Measurements from ENCODE around the gene ACTA1. TPM values are rescaled to one million over a fixed set of nuclear protein-coding genes. Genes with fewer than 3 reads are reported as not detected.

ACTA1 gene
- total and polyA plus RNA-seq, 9 of the 15 experiments (the other 6 are each of a cell fraction or from before 2014, with no cell fraction given) = 0.07 to 0.36 TPM; not detected in 7

- DNase-seq (ENCODE audit: extremely low read depth in 1 of 4, low spot score in 3 of 4) (peak in 1 of 4 experiments; percentile 20), FAIRE-seq (peak; percentile 46), ATAC-seq (peak; percentile 72)
- H3K27ac ChIP-seq (ENCODE audit: extremely low read depth, low read depth, low read length) = no peak overlapping the region
- H4K20me1 ChIP-seq (replicated peaks; ENCODE audit: control insufficient read depth, insufficient read depth, low read length) = no peaks in the 10 kb centered on the region
- no peak overlapping the region for H2AFZ ChIP-seq (ENCODE audit: low read depth, low read length)
- H3K4me1 ChIP-seq (replicated peaks in 1 of 2; ENCODE audit: control insufficient read depth in 2 of 2, insufficient read depth in 2 of 2, low read length in 2 of 2) = peaks cover 0 to under 1% of the 10 kb centered on the region in 2 experiments; a peak in 1 of 5 replicates
- no TSS peak for BruUV-seq (replicated peaks)
- WGBS (ENCODE audit: insufficient coverage, low coverage, missing lambda C conversion rate) = 82% methylated on average over 5 of the region's 5 CpGs
- H3K27me3 ChIP-seq (ENCODE audit: control insufficient read depth in 2 of 2, insufficient read depth in 2 of 2, low read length in 2 of 2) = no peaks in the 10 kb centered on the region
- H3K9me3 ChIP-seq (replicated peaks; ENCODE audit: control insufficient read depth, insufficient read depth, low read depth, low read length) = no peaks in the 10 kb centered on the region
- no peak overlapping the region for H3K9ac ChIP-seq (ENCODE audit: insufficient read depth in 1 of 2, low read depth in 2 of 2, low read length in 2 of 2)
- no peaks in the 10 kb centered on the region for H3K9me1 ChIP-seq (ENCODE audit: control insufficient read depth, insufficient read depth, low read length)
- ChIA-PET CTCF (ENCODE audit: low intra/inter-chr PET ratio) (interaction anchor here (0.5 to 2.3 kb wide), 3 partner anchors 13 to 195 kb away, joined by 3 to 20 read pairs (median 4); no protein-coding TSS in a partner anchor), POLR2A (interaction anchor here (0.7 to 1.7 kb wide), 4 partner anchors 9 to 717 kb away, joined by 3 to 5 read pairs (median 4); no protein-coding TSS in a partner anchor)
- in situ Hi-C loops (cut with MboI) = no loop called here
- H3K36me3 ChIP-seq (ENCODE audit: control insufficient read depth, insufficient read depth, low read length) = peaks cover 77% of the 10 kb centered on the region
- H3K4me3 ChIP-seq = no peak overlapping the region
- H3K79me2 ChIP-seq (ENCODE audit: control insufficient read depth, insufficient read depth, low read length) = no peaks in the 10 kb centered on the region
- H3K4me2 ChIP-seq (ENCODE audit: insufficient read depth, low read length) = no peak overlapping the region
- intact Hi-C loops (cut with micrococcal nuclease) = loop anchor here (1.0 kb wide), 1 partner anchor 195 kb away; no protein-coding TSS in a partner anchor
- TF ChIP-seq ZNF592 (IDR thresholded peaks at IDR 0.05) (no peak), ZNF316 (IDR thresholded peaks at IDR 0.05) (0 out of 2 replicates have a peak, but pooled peaks have one; percentile 15), PHF21A (IDR thresholded peaks at IDR 0.05; ENCODE audit: borderline replicate concordance, low read depth) (no peak), TARDBP (IDR thresholded peaks at IDR 0.05) (no peak), ZNF740 (CRISPR knock-in tag; IDR thresholded peaks at IDR 0.05) (no peak), ZNF740 (tag; IDR thresholded peaks at IDR 0.05) (no peak), JUND (IDR thresholded peaks at IDR 0.05; ENCODE audit: borderline replicate concordance, low read depth, low read length) (no peak), JUND (tag; IDR thresholded peaks at IDR 0.05; ENCODE audit: borderline replicate concordance, low read depth, low read length) (no peak), HCFC1 (IDR thresholded peaks at IDR 0.05; ENCODE audit: low read depth, low read length) (no peak), SMC3 (conservative IDR thresholded peaks at IDR 0.05; ENCODE audit: insufficient read depth, low read depth, low read length) (0 out of 2 replicates have a peak, but pooled peaks have one; percentile 29), RNF219 (CRISPR knock-in tag; IDR thresholded peaks at IDR 0.05) (no peak)
Measured at GRCh38 chr1:229452956-229453801, 19.3 kb upstream of the ACTA1 start.

Measured in K562 (cell line).